ENCODE data around the gene CDC45.

- TF ChIP-seq CTCF (IDR thresholded peaks at IDR 0.05), result no peak
- TF ChIP-seq EZH2phosphoT487 (IDR thresholded peaks at IDR 0.05), result no peak
Measured at GRCh38 chr22:19556963-19557545, 77.3 kb downstream of the CDC45 start.

Measured in neural progenitor cell (in vitro differentiated cells).